ENCODE results near the gene LIMK2. TPM values are rescaled to one million over a fixed set of nuclear protein-coding genes. Genes with fewer than 3 reads are reported as not detected.
"Not testable (repeated sequence)": the region's sequence is repeated elsewhere in the genome, so short reads cannot be mapped to it uniquely, and the experiment has no call there.

Gene LIMK2
- total RNA-seq (10 to 100 TPM; 20.7 to 25.3 TPM), total RNA-seq (35.5 to 55.2 reads per million in 2 donors)

DNA sequence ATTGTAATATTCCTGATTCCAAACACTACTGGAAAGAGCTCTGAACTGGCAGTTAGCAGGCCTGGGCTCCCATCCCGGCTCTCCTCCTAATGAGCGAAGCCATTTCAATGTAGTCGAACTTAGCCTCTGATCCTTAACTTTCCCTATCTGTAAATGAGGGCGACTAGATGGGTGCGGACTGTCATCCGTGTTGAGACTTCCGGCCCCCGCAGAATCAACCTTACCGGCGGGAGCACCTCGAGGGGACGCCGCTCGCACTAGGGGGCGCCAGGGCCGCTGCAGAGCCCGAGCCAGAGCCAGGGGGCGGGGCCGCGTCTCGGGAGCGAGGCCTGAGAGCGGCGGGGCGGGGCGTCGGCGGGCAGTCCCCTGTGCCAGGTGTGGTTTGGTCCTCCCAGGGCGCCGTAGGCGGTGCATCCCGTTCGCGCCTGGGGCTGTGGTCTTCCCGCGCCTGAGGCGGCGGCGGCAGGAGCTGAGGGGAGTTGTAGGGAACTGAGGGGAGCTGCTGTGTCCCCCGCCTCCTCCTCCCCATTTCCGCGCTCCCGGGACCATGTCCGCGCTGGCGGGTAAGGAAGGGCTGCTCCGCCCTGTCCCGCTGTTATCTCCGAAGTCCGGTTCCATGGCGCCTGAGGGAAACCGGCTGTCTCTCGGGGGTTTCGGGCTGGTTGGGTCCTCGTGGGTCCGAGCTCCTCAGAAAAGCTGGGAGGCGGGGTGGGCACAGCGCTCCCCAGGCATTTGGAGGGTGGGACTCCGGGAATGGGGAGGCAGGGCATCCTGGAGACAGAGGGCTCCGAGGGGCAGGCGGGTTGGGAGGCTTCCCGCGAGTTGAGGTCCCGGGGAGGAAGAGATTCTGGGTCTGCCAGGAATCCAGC is at the start of gene LIMK2:
Gene LIMK2, plus strand, starts transcription at position 437 of the 869 bp plus-strand sequence. Its CDS starts 111 bp downstream, at position 548.
- Mint-ChIP-seq H3K36me3 (ENCODE audit: low read depth) (no peaks in the 10 kb centered on the region), H3K4me3 (peak within 1 kb of the TSS; percentile 91), H3K27me3 (no peaks in the 10 kb centered on the region), H3K4me1 (peaks cover 44% of the 10 kb centered on the region), H3K27ac (peak within 1 kb of the TSS; percentile 88)
- peak; percentile 99 to 100 (median 99) for DNase-seq
- ATAC-seq = peak; percentile 99
- H3K9me3 ChIP-seq (ENCODE audit: control insufficient read depth, low read length, poor library complexity, severe bottlenecking) = no peaks in the 10 kb centered on the region

DNA sequence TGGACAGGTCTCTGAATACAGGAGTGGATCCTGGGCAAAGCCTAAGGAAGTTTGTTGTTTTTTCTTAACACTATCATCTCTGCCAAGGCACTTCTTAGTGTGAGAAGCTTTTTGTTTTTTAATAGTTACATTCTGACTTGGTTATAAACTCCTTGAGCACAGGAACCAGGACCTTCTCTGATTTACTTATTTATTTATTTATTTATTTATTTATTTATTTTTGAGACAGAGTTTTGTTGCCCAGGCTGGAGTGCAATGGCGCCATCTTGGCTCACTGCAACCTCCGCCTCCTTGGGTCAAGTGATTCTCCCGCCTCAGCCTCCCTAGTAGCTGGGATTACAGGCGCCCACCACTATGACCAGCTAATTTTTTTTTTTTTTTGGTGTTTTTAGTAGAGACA is 41.1 kb upstream of the LIMK2 start:
- DNase-seq (no peak), ATAC-seq (no peak)
- Mint-ChIP-seq H3K4me3 (no peak overlapping the region), H3K4me1 (peaks cover 26% of the 10 kb centered on the region), H3K27ac (no peak overlapping the region), H3K27me3 (no peaks in the 10 kb centered on the region), H3K36me3 (ENCODE audit: low read depth) (peaks cover 10% of the 10 kb centered on the region)
- no peaks in the 10 kb centered on the region for H3K9me3 ChIP-seq (ENCODE audit: control insufficient read depth, low read length, poor library complexity, severe bottlenecking)

DNA sequence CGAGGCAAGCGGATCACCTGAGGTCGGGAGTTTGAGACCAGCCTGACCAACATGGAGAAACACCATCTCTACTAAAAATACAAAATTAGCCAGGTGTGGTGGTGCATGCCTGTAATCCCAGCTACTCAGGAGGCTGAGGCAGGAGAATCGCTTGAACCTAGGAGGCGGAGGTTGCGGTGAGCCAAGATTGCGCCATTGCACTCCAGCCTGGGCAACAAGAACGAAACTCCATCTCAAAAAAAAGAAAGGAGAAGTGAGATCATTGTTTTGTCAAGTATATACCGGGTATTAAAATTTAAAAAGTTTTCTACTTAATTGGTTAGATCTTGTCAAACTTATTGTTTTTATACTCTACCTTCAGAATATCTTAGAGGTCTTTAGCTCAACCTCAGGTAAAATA is 40.4 kb upstream of the LIMK2 start:
- not testable (repeated sequence) for H3K27ac Mint-ChIP-seq; H3K36me3 Mint-ChIP-seq (ENCODE audit: low read depth); H3K9me3 ChIP-seq (ENCODE audit: control insufficient read depth, low read length, poor library complexity, severe bottlenecking); DNase-seq; ATAC-seq; H3K27me3 Mint-ChIP-seq; H3K4me3 Mint-ChIP-seq
- H3K4me1 Mint-ChIP-seq = peaks cover 23% of the 10 kb centered on the region

DNA sequence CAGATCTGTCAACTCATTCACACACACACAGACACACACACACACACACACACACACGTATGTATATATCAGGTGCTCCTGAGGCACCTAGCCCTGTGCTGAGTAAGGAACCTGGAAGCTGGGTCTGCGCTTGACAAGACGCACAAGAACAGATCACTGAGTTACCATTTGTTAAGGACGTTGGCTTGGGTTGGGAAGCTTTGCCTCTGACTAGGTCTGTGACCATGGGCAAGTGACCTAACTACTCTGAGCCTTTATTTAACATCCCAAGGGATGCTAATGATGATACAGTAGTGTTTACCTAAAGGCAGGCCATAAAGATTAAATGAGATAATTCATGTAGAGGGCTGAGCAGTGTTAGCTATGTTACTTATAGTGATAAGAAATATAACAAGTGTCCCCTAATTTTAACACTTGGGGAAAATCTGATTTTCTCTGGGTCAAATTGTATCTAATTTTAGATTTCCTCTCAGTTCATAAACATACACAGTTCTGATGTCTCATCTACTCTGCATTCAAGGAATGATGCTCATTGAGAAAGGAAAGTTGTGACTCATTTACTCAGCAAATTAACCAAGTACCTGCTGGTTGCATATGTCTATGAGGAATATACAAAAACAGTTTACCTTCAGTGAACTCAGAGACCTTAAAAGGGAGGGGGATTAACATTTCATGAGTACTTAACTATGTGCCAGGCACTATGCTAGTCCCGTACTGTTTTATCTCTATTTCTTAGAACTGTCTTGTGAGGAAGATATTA is 38.5 kb upstream of the LIMK2 start:
- Mint-ChIP-seq H3K27me3 (no peaks in the 10 kb centered on the region), H3K4me1 (peaks cover 12% of the 10 kb centered on the region), H3K27ac (peak overlapping the region; percentile 3), H3K4me3 (no peak overlapping the region), H3K36me3 (ENCODE audit: low read depth) (no peaks in the 10 kb centered on the region)
- no peaks in the 10 kb centered on the region for H3K9me3 ChIP-seq (ENCODE audit: control insufficient read depth, low read length, poor library complexity, severe bottlenecking)
- ATAC-seq (no peak), DNase-seq (no peak)

DNA sequence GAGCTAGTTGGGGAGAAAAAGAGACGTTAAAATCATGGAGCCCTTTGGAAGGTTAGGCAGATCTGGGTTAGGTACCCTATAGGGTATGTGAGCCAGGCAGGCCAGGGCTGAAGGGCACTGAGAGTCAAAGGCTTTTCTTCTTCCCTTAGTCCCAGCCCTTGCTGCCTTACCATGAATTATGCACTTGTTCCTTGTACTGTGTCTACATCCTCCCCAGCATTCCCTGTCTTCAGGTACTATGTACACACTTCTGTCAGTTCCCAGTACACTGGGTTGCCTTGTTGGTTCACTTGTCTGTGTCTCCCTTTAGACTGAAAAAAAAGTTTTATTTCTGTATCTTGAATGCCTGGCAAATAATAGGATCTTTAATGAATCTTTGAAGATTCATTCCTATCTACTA is 35.2 kb upstream of the LIMK2 start:
- H3K9me3 ChIP-seq (ENCODE audit: control insufficient read depth, low read length, poor library complexity, severe bottlenecking) = no peaks in the 10 kb centered on the region
- H3K36me3 Mint-ChIP-seq (ENCODE audit: low read depth) = no peaks in the 10 kb centered on the region
- no peak for ATAC-seq
- H3K27ac Mint-ChIP-seq = no peak overlapping the region
- H3K4me3 Mint-ChIP-seq = no peak overlapping the region
- no peak for DNase-seq
- H3K4me1 Mint-ChIP-seq = peaks cover 9% of the 10 kb centered on the region
- H3K27me3 Mint-ChIP-seq = no peaks in the 10 kb centered on the region

DNA sequence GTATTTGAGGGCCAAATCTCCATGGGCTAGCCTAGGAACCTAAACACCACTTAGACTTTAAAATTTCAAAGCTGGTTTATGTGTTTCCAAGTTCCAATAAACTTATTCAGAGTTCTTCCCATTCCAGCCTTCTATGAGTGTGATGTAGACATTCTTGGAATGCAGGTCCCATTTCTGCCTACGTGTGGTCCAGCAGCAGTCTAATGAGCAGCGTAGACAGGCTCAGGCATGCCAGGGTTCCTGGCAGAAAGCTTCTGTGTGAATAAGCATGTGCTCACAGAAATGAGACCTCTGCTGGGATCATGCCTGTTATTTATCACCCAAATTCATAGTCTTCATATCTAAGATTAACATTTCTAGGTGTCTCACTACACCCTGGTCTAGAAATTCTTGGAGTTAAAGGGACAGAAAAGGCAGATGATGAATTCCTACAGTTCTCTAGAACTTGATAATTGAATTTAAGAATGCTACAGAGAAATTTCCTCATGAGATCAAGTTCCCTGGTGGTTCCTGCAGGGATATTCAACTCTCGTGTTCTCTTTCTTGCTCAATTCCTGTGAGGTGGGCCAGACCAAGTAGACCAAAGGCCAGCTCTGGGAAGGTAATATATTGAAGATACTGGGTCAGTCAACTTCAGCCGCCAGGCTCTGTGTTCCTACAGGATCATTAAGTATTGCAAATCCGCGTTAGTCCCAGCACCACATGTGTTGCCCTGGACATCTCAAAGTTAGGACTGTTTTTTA is 34.5 kb upstream of the LIMK2 start:
- Mint-ChIP-seq H3K4me1 (peaks cover 9% of the 10 kb centered on the region), H3K27ac (no peak overlapping the region), H3K27me3 (no peaks in the 10 kb centered on the region), H3K4me3 (no peak overlapping the region), H3K36me3 (ENCODE audit: low read depth) (no peaks in the 10 kb centered on the region)
- H3K9me3 ChIP-seq (ENCODE audit: control insufficient read depth, low read length, poor library complexity, severe bottlenecking) = no peaks in the 10 kb centered on the region
- ATAC-seq (no peak), DNase-seq (no peak)

DNA sequence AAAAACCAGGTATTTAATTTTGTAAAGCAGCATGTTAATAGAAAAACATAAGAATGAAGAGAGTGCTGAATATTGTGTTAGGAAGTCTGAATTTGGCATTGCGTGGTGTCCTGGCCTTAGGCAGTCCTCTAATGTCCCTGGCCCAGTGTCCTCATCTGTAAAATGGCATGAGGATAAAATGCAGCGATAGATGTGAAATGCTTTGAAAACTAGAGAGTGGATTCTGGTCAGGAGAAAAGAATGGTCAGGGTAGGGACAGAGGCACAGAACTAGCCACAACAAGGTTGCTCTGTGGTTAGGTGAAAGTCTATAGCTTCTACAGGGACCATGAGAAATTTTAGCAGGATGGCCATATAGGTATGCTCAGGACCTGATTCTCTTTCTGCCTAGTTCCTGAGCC is 33.2 kb upstream of the LIMK2 start:
- Mint-ChIP-seq H3K4me3 (no peak overlapping the region), H3K36me3 (ENCODE audit: low read depth) (no peaks in the 10 kb centered on the region), H3K27me3 (no peaks in the 10 kb centered on the region), H3K4me1 (peaks cover 4% of the 10 kb centered on the region), H3K27ac (peak overlapping the region; percentile 9)
- DNase-seq = no peak
- no peaks in the 10 kb centered on the region for H3K9me3 ChIP-seq (ENCODE audit: control insufficient read depth, low read length, poor library complexity, severe bottlenecking)
- no peak for ATAC-seq

DNA sequence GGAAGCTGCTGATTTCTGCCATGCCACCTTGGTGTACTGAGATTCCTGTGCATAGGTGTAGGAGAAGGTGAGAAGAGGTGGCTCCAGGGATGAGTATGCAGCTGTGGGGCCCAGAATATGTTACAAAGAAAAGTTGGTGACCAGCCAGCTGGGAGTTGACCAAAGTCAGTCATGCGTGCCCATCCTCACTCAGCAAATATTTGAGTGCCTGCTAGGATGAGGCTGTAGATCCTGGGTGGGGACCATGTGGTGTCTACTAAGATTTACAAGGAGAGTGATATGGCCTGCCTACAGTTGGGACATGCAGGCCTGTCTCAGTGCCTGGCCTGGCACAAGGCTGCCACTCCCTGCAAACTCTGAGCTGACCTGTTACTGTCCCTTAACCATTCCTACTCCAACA is 32.8 kb upstream of the LIMK2 start:
- H3K27me3 Mint-ChIP-seq = no peaks in the 10 kb centered on the region
- H3K27ac Mint-ChIP-seq = peak overlapping the region; percentile 9
- H3K4me3 Mint-ChIP-seq = no peak overlapping the region
- no peaks in the 10 kb centered on the region for H3K36me3 Mint-ChIP-seq (ENCODE audit: low read depth)
- ATAC-seq (no peak), DNase-seq (no peak)
- peaks cover 2% of the 10 kb centered on the region for H3K4me1 Mint-ChIP-seq
- no peaks in the 10 kb centered on the region for H3K9me3 ChIP-seq (ENCODE audit: control insufficient read depth, low read length, poor library complexity, severe bottlenecking)

DNA sequence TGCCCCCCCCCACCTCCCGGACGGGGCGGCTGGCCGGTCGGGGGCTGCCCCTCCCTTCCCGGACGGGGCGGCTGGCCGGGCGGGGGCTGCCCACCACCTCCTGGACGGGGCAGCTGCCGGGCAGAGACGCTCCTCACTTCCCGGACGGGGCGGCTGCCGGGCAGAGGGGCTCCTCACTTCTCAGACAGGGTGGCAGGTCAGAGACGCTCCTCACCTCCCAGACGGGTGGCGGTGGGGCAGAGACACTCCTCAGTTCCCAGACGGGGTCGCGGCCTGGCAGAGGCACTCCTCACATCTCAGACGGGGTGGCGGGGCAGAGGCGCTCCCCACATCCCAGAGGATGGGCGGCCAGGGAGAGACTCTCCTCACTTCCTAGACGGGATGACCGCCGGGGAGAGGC is 28.1 kb upstream of the LIMK2 start:
- DNase-seq (no peak), ATAC-seq (no peak)
- no peaks in the 10 kb centered on the region for H3K36me3 Mint-ChIP-seq (ENCODE audit: low read depth)
- peaks cover 4% of the 10 kb centered on the region for H3K4me1 Mint-ChIP-seq
- H3K9me3 ChIP-seq (ENCODE audit: control insufficient read depth, low read length, poor library complexity, severe bottlenecking) = no peaks in the 10 kb centered on the region
- no peak overlapping the region for H3K4me3 Mint-ChIP-seq
- no peaks in the 10 kb centered on the region for H3K27me3 Mint-ChIP-seq
- H3K27ac Mint-ChIP-seq = no peak overlapping the region

DNA sequence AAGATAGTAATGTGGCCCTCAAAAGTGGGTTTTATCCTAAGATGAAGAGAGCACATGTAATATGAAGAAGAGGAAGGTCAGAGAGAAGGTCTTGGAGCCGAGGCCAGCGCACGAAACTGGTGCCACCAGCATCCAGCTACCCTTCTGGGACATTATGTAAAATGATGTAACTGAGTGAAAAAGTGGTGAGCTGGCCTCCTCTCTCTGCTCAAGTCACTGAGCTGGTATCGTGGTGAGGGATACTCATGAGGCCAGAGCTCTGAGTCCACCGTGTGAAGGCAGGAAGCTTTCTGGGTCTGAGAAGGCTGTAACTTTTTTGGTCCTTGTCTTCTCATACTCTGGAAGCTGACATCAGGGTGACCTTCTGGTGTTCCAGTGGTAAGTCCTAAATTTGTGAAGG is 27.0 kb upstream of the LIMK2 start:
- H3K27ac Mint-ChIP-seq = no peak overlapping the region
- H3K9me3 ChIP-seq (ENCODE audit: control insufficient read depth, low read length, poor library complexity, severe bottlenecking) = no peaks in the 10 kb centered on the region
- ATAC-seq = no peak
- DNase-seq = no peak
- no peaks in the 10 kb centered on the region for H3K36me3 Mint-ChIP-seq (ENCODE audit: low read depth)
- H3K27me3 Mint-ChIP-seq = no peaks in the 10 kb centered on the region
- H3K4me3 Mint-ChIP-seq = no peak overlapping the region
- H3K4me1 Mint-ChIP-seq = peaks cover 5% of the 10 kb centered on the region

DNA sequence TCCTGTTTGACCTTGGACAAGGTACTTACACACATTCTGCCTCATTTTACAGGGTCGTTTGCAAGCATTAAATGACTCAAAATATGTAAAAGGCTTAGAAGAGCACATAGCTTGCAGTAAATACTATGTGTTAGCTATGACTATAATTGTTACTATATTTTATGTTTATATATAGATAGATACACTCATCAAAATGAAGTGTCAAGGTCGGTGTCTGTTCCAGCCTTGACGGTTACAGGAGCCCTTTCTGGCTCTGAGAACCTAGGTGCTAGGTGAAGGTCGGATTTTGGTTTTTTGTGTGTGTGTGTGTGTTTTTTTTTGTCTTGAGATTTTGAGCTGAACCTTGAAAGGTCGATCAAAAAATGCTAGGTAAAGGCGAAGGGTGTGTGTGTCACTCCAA is 24.5 kb upstream of the LIMK2 start:
- H3K9me3 ChIP-seq (ENCODE audit: control insufficient read depth, low read length, poor library complexity, severe bottlenecking) = no peaks in the 10 kb centered on the region
- H3K4me1 Mint-ChIP-seq = peaks cover 8% of the 10 kb centered on the region
- DNase-seq (no peak), ATAC-seq (no peak)
- no peak overlapping the region for H3K4me3 Mint-ChIP-seq
- H3K27me3 Mint-ChIP-seq = no peaks in the 10 kb centered on the region
- H3K27ac Mint-ChIP-seq = no peak overlapping the region
- peaks cover 2% of the 10 kb centered on the region for H3K36me3 Mint-ChIP-seq (ENCODE audit: low read depth)

DNA sequence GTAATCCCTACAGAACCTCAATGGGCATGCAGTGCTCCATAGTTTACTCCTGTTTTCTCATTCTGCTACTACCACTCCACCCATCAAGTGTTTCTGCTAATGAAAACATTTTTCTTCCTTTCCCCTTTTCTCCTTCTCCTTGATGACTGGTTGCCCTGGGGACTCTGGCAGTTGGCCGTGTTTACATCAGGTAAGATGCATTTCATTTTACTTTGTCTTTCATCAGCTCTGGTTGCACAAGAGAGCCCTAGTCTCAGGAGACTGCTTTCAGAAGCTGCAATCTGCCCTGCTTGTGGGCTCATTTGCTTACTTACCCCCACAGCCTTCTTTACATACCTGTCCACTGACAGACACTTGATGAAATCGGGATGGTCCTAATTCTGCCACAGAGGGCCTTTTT is 19.6 kb upstream of the LIMK2 start:
- no peaks in the 10 kb centered on the region for H3K9me3 ChIP-seq (ENCODE audit: control insufficient read depth, low read length, poor library complexity, severe bottlenecking)
- Mint-ChIP-seq H3K27ac (peak overlapping the region; percentile 57), H3K4me3 (no peak overlapping the region), H3K27me3 (no peaks in the 10 kb centered on the region), H3K4me1 (peaks cover 6% of the 10 kb centered on the region), H3K36me3 (ENCODE audit: low read depth) (peaks cover 7% of the 10 kb centered on the region)
- DNase-seq (no peak), ATAC-seq (no peak)

DNA sequence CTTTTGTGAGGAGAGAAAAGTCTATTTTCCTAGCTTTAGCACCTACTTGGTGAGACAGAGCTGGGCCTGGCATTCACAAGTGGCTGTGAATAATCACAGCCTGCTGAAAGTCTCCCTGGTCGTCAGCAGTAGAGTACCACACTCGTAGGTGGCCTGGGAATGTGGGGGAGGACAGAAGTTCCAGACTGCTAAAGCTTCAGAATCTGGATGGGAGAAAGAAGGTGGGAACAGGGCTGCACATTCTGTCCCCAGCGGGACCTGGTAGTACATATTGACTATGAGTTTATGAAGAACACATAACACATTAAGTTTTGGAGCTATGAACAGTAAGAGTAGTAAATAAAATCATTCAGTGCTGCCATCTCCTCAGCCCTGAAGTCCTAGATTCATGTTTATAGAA is 19.0 kb upstream of the LIMK2 start:
- H3K9me3 ChIP-seq (ENCODE audit: control insufficient read depth, low read length, poor library complexity, severe bottlenecking) = no peaks in the 10 kb centered on the region
- no peaks in the 10 kb centered on the region for H3K27me3 Mint-ChIP-seq
- H3K27ac Mint-ChIP-seq = peak overlapping the region; percentile 57
- ATAC-seq = no peak
- no peak overlapping the region for H3K4me3 Mint-ChIP-seq
- H3K36me3 Mint-ChIP-seq (ENCODE audit: low read depth) = peaks cover 7% of the 10 kb centered on the region
- peaks cover 6% of the 10 kb centered on the region for H3K4me1 Mint-ChIP-seq
- DNase-seq = no peak
